Measurements from ENCODE around the gene RSPO3. TPM values are rescaled to one million over a fixed set of nuclear protein-coding genes. Genes with fewer than 3 reads are reported as not detected.

Gene RSPO3
- total and polyA plus RNA-seq, 2 of the 13 experiments (the other 11 are each of a cell fraction or from before 2014, with no cell fraction given): not detected

- TF ChIP-seq TFDP2 (CRISPR knock-in tag; IDR thresholded peaks at IDR 0.05): no peak
- TF ChIP-seq NBN (conservative IDR thresholded peaks at IDR 0.05): no peak
- no peak for TF ChIP-seq ZBTB8A (CRISPR knock-in tag; IDR thresholded peaks at IDR 0.05; ENCODE audit: borderline replicate concordance, low read depth)
- TF ChIP-seq PTBP1 (IDR thresholded peaks at IDR 0.05; ENCODE audit: low read depth, low read length, poor library complexity, severe bottlenecking): no peak
- TF ChIP-seq CSRNP1 (CRISPR knock-in tag; IDR thresholded peaks at IDR 0.05): no peak
- no peak for TF ChIP-seq ZNF292 (CRISPR knock-in tag; IDR thresholded peaks at IDR 0.05; ENCODE audit: borderline replicate concordance, low read depth)
- TF ChIP-seq ZNF256 (CRISPR knock-in tag; conservative IDR thresholded peaks at IDR 0.05): no peak
- no peak for TF ChIP-seq ZNF567 (CRISPR knock-in tag; IDR thresholded peaks at IDR 0.05; ENCODE audit: borderline replicate concordance)
- no peak for TF ChIP-seq ZC3H13 (CRISPR knock-in tag; IDR thresholded peaks at IDR 0.05)
- no peak for TF ChIP-seq ZNF549 (CRISPR knock-in tag; IDR thresholded peaks at IDR 0.05)
- no peak for TF ChIP-seq TOPORS (CRISPR knock-in tag; IDR thresholded peaks at IDR 0.05)
- TF ChIP-seq NR2F2 (IDR thresholded peaks at IDR 0.05; ENCODE audit: borderline replicate concordance, low read depth): no peak
- no peak for TF ChIP-seq PHF21A (CRISPR knock-in tag; IDR thresholded peaks at IDR 0.05)
- no peak for TF ChIP-seq ADNP (CRISPR knock-in tag; IDR thresholded peaks at IDR 0.05)
- TF ChIP-seq HNF4G (IDR thresholded peaks at IDR 0.05; ENCODE audit: borderline replicate concordance, low read depth, low read length): peak; percentile 51; the same call in 1 of the 2 replicates
- no peak for TF ChIP-seq HNF4G (CRISPR knock-in tag; IDR thresholded peaks at IDR 0.05; ENCODE audit: borderline replicate concordance, low read depth)
- peak; percentile 13; the same call in 1 of the 2 replicates for TF ChIP-seq ELF3 (CRISPR knock-in tag; IDR thresholded peaks at IDR 0.05)
- TF ChIP-seq IRF9 (CRISPR knock-in tag; IDR thresholded peaks at IDR 0.05; ENCODE audit: borderline replicate concordance): no peak
- TF ChIP-seq ZNF343 (CRISPR knock-in tag; IDR thresholded peaks at IDR 0.05): no peak
- TF ChIP-seq HOXA7 (CRISPR knock-in tag; IDR thresholded peaks at IDR 0.05): no peak
- no peak for TF ChIP-seq HOXD1 (CRISPR knock-in tag; IDR thresholded peaks at IDR 0.05)
- peak; percentile 65 for TF ChIP-seq HNF1A (IDR thresholded peaks at IDR 0.05; ENCODE audit: low read depth)
- no peak for TF ChIP-seq HNF1A (CRISPR knock-in tag; IDR thresholded peaks at IDR 0.05; ENCODE audit: borderline replicate concordance)
Measured at GRCh38 chr6:127215931-127216330, 97.5 kb downstream of the RSPO3 start (continued).

Data from HepG2 (cell line).